Panc1 (cell line): ENCODE results near the gene OGFOD2. TPM values are rescaled to one million over a fixed set of nuclear protein-coding genes. Genes with fewer than 3 reads are reported as not detected.

ENCODE experiments used
- ATAC-seq: fragments of 200-7000 bp; cut with Tn5 transposase; 2 replicates; pipeline ENCODE4 v1.9.1; 2020; ENCODE audit warnings: mild to moderate bottlenecking, moderate library complexity
- BruUV-seq: library from RNA; stranded (reverse); fragments of 400-500 nt; replicated peaks from 2 replicates; lab custom pipeline; 2021; lab: Mats Ljungman, UMichigan
- CTCF ChIA-PET: fragments of 300-600 bp; sonication (Branson Sonifier 250); formaldehyde crosslinking; loops from one replicate; lab custom pipeline; 2022; ENCODE audit warnings: antibody characterized with exemption; lab: Charles Lee
- POLR2A ChIA-PET: fragments of 300-600 bp; sonication (Branson Sonifier 250); formaldehyde crosslinking; loops from one replicate; lab custom pipeline; 2022; ENCODE audit warnings: antibody characterized with exemption; lab: Charles Lee
- DNase-seq: peaks from one replicate; pipeline ENCODE4 v3.0.0-alpha.2; 2010; ENCODE audit warnings: low read depth, low spot score
- H3K27ac ChIP-seq: 2 replicates; pipeline ENCODE4 v1.5.1; 2011; ENCODE audit warnings: mild to moderate bottlenecking, low read length, inconsistent platforms
- H3K27me3 ChIP-seq: fragments of 200-500 bp; sonication (Bioruptor generic); 2 replicates; pipeline ENCODE4 v1.6.0; 2014; ENCODE audit warnings: low read length, inconsistent platforms; ENCODE audit not compliant: control insufficient read depth, insufficient read depth
- H3K36me3 ChIP-seq: fragments of 200-500 bp; sonication (Bioruptor generic); 2 replicates; pipeline ENCODE4 v1.5.1; 2014; ENCODE audit warnings: inconsistent platforms, mild to moderate bottlenecking, low read length, moderate library complexity; ENCODE audit not compliant: control insufficient read depth, insufficient read depth
- H3K4me1 ChIP-seq: 2 replicates; pipeline ENCODE4 v1.5.1; 2011; ENCODE audit warnings: inconsistent platforms, mild to moderate bottlenecking, low read length, moderate library complexity; ENCODE audit not compliant: control insufficient read depth, insufficient read depth
- H3K4me3 ChIP-seq, 2 experiments: 2 replicates each; pipeline ENCODE4 v1.5.1; 2011 to 2012; ENCODE audit warnings: low read depth in 2 of 2, low read length in 2 of 2, mild to moderate bottlenecking in 2 of 2, inconsistent platforms in 1 of 2, moderate library complexity in 1 of 2
- H3K9me3 ChIP-seq: fragments of 200-500 bp; sonication (Bioruptor generic); 2 replicates; pipeline ENCODE4 v1.5.1; 2014; ENCODE audit warnings: low read depth, mild to moderate bottlenecking, inconsistent platforms, low read length, moderate library complexity; ENCODE audit not compliant: control insufficient read depth, insufficient read depth
- POLR2AphosphoS5 ChIP-seq: IDR thresholded peaks from 2 replicates; pipeline ENCODE4 v1.6.1; 2012; ENCODE audit warnings: mild to moderate bottlenecking, low read depth, low read length, moderate library complexity
- REST ChIP-seq, 2 experiments: IDR thresholded peaks; 2 replicates each; pipeline ENCODE4 v1.6.1; 2011 to 2012; ENCODE audit warnings: low read depth in 2 of 2, control low read depth in 1 of 2, low read length in 1 of 2, mild to moderate bottlenecking in 1 of 2, moderate library complexity in 1 of 2; ENCODE audit not compliant: insufficient read depth in 1 of 2
- SIN3A ChIP-seq: IDR thresholded peaks from 2 replicates; pipeline ENCODE4 v1.6.1; 2012; ENCODE audit warnings: low read depth, mild to moderate bottlenecking, low read length, moderate library complexity, borderline replicate concordance; ENCODE audit not compliant: insufficient read depth
- TCF7L2 ChIP-seq: IDR thresholded peaks from 2 replicates; pipeline ENCODE4 v1.6.1; 2011; ENCODE audit warnings: mild to moderate bottlenecking, low read depth, low read length, inconsistent platforms
- in situ Hi-C: cut with HindIII; loops from 2 replicates; pipeline ENCODE4 v1.10.0; 2016; ENCODE audit warnings: low sequenced_read_pairs, low pct_unique_long_range_greater_than_20kb
- intact Hi-C: fragments of 100-400 bp; cut with micrococcal nuclease; formaldehyde crosslinking; loops from one replicate; pipeline ENCODE4 v1.10.0; 2022; ENCODE audit not compliant: unreplicated experiment
- total RNA-seq: library from RNA; stranded (reverse); gene quantifications from one replicate; pipeline ENCODE4 v1.2.1, GENCODE V29; 2021; ENCODE audit not compliant: unreplicated experiment
- TF ChIP-seq, protein P1 (sequence below): fragments of 450-650 bp; IDR thresholded peaks from 2 replicates; pipeline ENCODE4 v1.5.1; 2017; ENCODE audit warnings: mild to moderate bottlenecking

Gene OGFOD2
- total RNA-seq, 1 experiment from 2014 or later: 32.0 TPM

- no peak for ATAC-seq
- intact Hi-C loops: no loop called here
- no peak overlapping the region for H3K4me3 ChIP-seq
- in situ Hi-C loops: no loop called here
- TF ChIP-seq POLR2AphosphoS5 (no peak), TCF7L2 (no peak), SIN3A (no peak), REST (IDR thresholded peaks at IDR 0.05; ENCODE audit: insufficient read depth in 1 of 2, low read depth in 2 of 2, low read length in 1 of 2) (no peak)
- TF ChIP-seq, protein P1, sequence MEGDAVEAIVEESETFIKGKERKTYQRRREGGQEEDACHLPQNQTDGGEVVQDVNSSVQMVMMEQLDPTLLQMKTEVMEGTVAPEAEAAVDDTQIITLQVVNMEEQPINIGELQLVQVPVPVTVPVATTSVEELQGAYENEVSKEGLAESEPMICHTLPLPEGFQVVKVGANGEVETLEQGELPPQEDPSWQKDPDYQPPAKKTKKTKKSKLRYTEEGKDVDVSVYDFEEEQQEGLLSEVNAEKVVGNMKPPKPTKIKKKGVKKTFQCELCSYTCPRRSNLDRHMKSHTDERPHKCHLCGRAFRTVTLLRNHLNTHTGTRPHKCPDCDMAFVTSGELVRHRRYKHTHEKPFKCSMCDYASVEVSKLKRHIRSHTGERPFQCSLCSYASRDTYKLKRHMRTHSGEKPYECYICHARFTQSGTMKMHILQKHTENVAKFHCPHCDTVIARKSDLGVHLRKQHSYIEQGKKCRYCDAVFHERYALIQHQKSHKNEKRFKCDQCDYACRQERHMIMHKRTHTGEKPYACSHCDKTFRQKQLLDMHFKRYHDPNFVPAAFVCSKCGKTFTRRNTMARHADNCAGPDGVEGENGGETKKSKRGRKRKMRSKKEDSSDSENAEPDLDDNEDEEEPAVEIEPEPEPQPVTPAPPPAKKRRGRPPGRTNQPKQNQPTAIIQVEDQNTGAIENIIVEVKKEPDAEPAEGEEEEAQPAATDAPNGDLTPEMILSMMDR: no peak
- H3K9me3 ChIP-seq: no peaks in the 10 kb centered on the region
- ChIA-PET POLR2A (no interaction called here), CTCF (no interaction called here)
- BruUV-seq: no TSS peak
- DNase-seq: no peak
- H3K36me3 ChIP-seq: peaks cover 7% of the 10 kb centered on the region; the same call in 1 of the 2 replicates
- H3K4me1 ChIP-seq: peaks cover 32% of the 10 kb centered on the region
- no peaks in the 10 kb centered on the region for H3K27me3 ChIP-seq
- peak overlapping the region; percentile 23; the same call in 1 of the 2 replicates for H3K27ac ChIP-seq
Observed at GRCh38 chr12:122977655-122978392, 2.8 kb downstream of the OGFOD2 start.

DNA sequence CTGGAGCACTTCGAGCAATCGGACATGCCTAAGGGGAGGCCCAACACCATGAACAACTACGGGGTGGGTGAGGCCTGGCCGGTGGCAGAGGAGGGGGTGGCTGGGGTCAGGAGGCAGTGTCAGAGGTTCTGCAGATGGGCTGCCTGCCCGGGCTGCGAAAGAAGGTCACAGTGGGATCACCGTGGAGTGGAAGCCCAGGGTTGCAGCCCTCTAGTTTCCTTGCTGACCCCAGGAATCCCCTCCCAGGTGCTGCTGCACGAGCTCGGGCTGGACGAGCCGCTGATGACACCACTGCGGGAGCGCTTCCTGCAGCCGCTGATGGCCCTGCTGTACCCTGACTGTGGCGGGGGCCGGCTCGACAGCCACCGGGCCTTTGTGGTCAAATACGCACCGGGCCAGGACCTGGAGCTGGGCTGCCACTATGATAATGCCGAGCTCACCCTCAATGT, 3.5 kb downstream of the OGFOD2 start:
- POLR2A ChIA-PET: no interaction called here
- peaks cover 7% of the 10 kb centered on the region; the same call in 1 of the 2 replicates for H3K36me3 ChIP-seq
- no TSS peak for BruUV-seq
- no peak overlapping the region for H3K27ac ChIP-seq
- in situ Hi-C loops: no loop called here
- H3K4me1 ChIP-seq: peaks cover 39% of the 10 kb centered on the region
- ATAC-seq (no peak), DNase-seq (no peak)
- no peak overlapping the region for H3K4me3 ChIP-seq
- CTCF ChIA-PET: interaction anchor here (0.5 kb wide), 1 partner anchor 172 kb away, joined by 5 read pairs; the partner anchor contains the start of gene PITPNM2
- H3K9me3 ChIP-seq: no peaks in the 10 kb centered on the region
- H3K27me3 ChIP-seq: no peaks in the 10 kb centered on the region
- intact Hi-C loops: no loop called here
- TF ChIP-seq REST (IDR thresholded peaks at IDR 0.05; ENCODE audit: insufficient read depth in 1 of 2, low read depth in 2 of 2, low read length in 1 of 2): no peak
- TF ChIP-seq SIN3A: no peak
- TF ChIP-seq, protein P1: no peak
- TF ChIP-seq TCF7L2: no peak
- TF ChIP-seq POLR2AphosphoS5: no peak
